Ramos (cell line): ENCODE measurements around the gene TRAPPC11.

ENCODE experiments used
- in situ Hi-C: fragments of 300-500 bp; cut with MboI; formaldehyde crosslinking; loops from one replicate; pipeline ENCODE4 v1.14.3; 2022; ENCODE audit warnings: low sequenced_read_pairs; ENCODE audit not compliant: unreplicated experiment

Gene TRAPPC11

GRCh38 chr4:183636923-183637322 lies 22.2 kb upstream of the TRAPPC11 start:
- in situ Hi-C loops: no loop called here

- in situ Hi-C loops: no loop called here
These were observed 21.6 kb upstream of the TRAPPC11 start for GRCh38 chr4:183637461-183637860.

GRCh38 chr4:183638436-183638835 lies 20.7 kb upstream of the TRAPPC11 start:
- in situ Hi-C loops: no loop called here

GRCh38 chr4:183639291-183639690 lies 19.8 kb upstream of the TRAPPC11 start:
- in situ Hi-C loops: no loop called here

GRCh38 chr4:183645326-183645725 lies 13.8 kb upstream of the TRAPPC11 start:
- in situ Hi-C loops: no loop called here

GRCh38 chr4:183657564-183657963 lies 1.5 kb upstream of the TRAPPC11 start:
- in situ Hi-C loops: no loop called here

GRCh38 chr4:183658362-183659028 lies 598 bp upstream of the TRAPPC11 start:
- in situ Hi-C loops: no loop called here

- in situ Hi-C loops: no loop called here
These were observed 764 bp downstream of the TRAPPC11 start for GRCh38 chr4:183659872-183660242.

GRCh38 chr4:183666088-183666487 lies 7.0 kb downstream of the TRAPPC11 start:
- in situ Hi-C loops: no loop called here

GRCh38 chr4:183670251-183670650 lies 11.2 kb downstream of the TRAPPC11 start:
- in situ Hi-C loops: no loop called here

- in situ Hi-C loops: no loop called here
These were observed 12.0 kb downstream of the TRAPPC11 start for GRCh38 chr4:183670960-183671555.

GRCh38 chr4:183674153-183674552 lies 15.1 kb downstream of the TRAPPC11 start:
- in situ Hi-C loops: no loop called here

- in situ Hi-C loops: no loop called here
These were observed 16.5 kb downstream of the TRAPPC11 start for GRCh38 chr4:183675625-183676024.

- in situ Hi-C loops: no loop called here
These were observed 22.0 kb downstream of the TRAPPC11 start for GRCh38 chr4:183681119-183681518.

GRCh38 chr4:183686461-183686860 lies 27.4 kb downstream of the TRAPPC11 start:
- in situ Hi-C loops: no loop called here

GRCh38 chr4:183688216-183688615 lies 29.1 kb downstream of the TRAPPC11 start:
- in situ Hi-C loops: no loop called here

GRCh38 chr4:183691006-183691405 lies 31.9 kb downstream of the TRAPPC11 start:
- in situ Hi-C loops: no loop called here

- in situ Hi-C loops: no loop called here
These were observed 32.8 kb downstream of the TRAPPC11 start for GRCh38 chr4:183691897-183692296.

GRCh38 chr4:183698909-183699308 lies 39.8 kb downstream of the TRAPPC11 start:
- in situ Hi-C loops: no loop called here

GRCh38 chr4:183700407-183700806 lies 41.3 kb downstream of the TRAPPC11 start:
- in situ Hi-C loops: no loop called here

GRCh38 chr4:183702492-183702891 lies 43.4 kb downstream of the TRAPPC11 start:
- in situ Hi-C loops: no loop called here

GRCh38 chr4:183714626-183715025 lies 55.5 kb downstream of the TRAPPC11 start:
- in situ Hi-C loops: no loop called here
